ENCODE data around the gene GLT1D1.

GLT1D1 gene

GRCh38 chr12:128823216-128823915, 29.9 kb upstream of the GLT1D1 start:
- H3K4me3 ChIP-seq (ENCODE audit: low read depth, low read length): peak overlapping the region; percentile 93
- no peak for TF ChIP-seq CTCF (IDR thresholded peaks at IDR 0.05; ENCODE audit: borderline replicate concordance, insufficient read depth, low read depth, low read length)

- 0 out of 2 replicates have a peak, but pooled peaks have one; percentile 18 for TF ChIP-seq CTCF (IDR thresholded peaks at IDR 0.05; ENCODE audit: borderline replicate concordance, insufficient read depth, low read depth, low read length)
Measured at GRCh38 chr12:128823916-128824839, 29.1 kb upstream of the GLT1D1 start, which contains the start of gene SLC15A4. TSS of gene SLC15A4 (minus strand) at chr12:128823958. CDS start at chr12:128823943, 15 bp downstream.

GRCh38 chr12:128825835-128826234, 27.4 kb upstream of the GLT1D1 start:
- H3K4me3 ChIP-seq (ENCODE audit: low read depth, low read length): no peak overlapping the region
- TF ChIP-seq CTCF (IDR thresholded peaks at IDR 0.05; ENCODE audit: borderline replicate concordance, insufficient read depth, low read depth, low read length): no peak

More at GRCh38 chr12:128823916-128824839, 29.1 kb upstream of the GLT1D1 start, which contains the start of gene SLC15A4:
- peak within 1 kb of the TSS; percentile 93 for H3K4me3 ChIP-seq (ENCODE audit: low read depth, low read length)

- no peak for TF ChIP-seq CTCF (IDR thresholded peaks at IDR 0.05; ENCODE audit: borderline replicate concordance, insufficient read depth, low read depth, low read length)
Measured at GRCh38 chr12:128827724-128828123, 25.6 kb upstream of the GLT1D1 start.

GRCh38 chr12:128829861-128830504, 23.3 kb upstream of the GLT1D1 start:
- TF ChIP-seq CTCF (IDR thresholded peaks at IDR 0.05; ENCODE audit: borderline replicate concordance, insufficient read depth, low read depth, low read length): no peak
- H3K4me3 ChIP-seq (ENCODE audit: low read depth, low read length): no peak overlapping the region

More at GRCh38 chr12:128827724-128828123, 25.6 kb upstream of the GLT1D1 start:
- H3K4me3 ChIP-seq (ENCODE audit: low read depth, low read length): no peak overlapping the region

- H3K4me3 ChIP-seq (ENCODE audit: low read depth, low read length): no peak overlapping the region
- no peak for TF ChIP-seq CTCF (IDR thresholded peaks at IDR 0.05; ENCODE audit: borderline replicate concordance, insufficient read depth, low read depth, low read length)
Measured at GRCh38 chr12:128830505-128830893, 22.8 kb upstream of the GLT1D1 start.
